Suprapubic skin (tissue), 4 donors: ENCODE data around the gene S1PR4. TPM values are rescaled to one million over a fixed set of nuclear protein-coding genes. Genes with fewer than 3 reads are reported as not detected.

Source experiments
- DNase-seq, 2 donors: peaks; one replicate each; pipeline ENCODE4 v3.0.0-alpha.2; 2019; ENCODE audit warnings: low spot score in 2 of 2
- H3K27ac ChIP-seq: fragments of 200-600 bp; sonication (generic); one replicate; pipeline ENCODE4 v1.5.1; 2019
- H3K27me3 ChIP-seq: fragments of 200-600 bp; sonication (generic); one replicate; pipeline ENCODE4 v1.5.1; 2019
- H3K36me3 ChIP-seq: fragments of 200-600 bp; sonication (generic); one replicate; pipeline ENCODE4 v1.5.1; 2019
- H3K4me1 ChIP-seq: fragments of 200-600 bp; sonication (generic); one replicate; pipeline ENCODE4 v1.5.1; 2019
- H3K4me3 ChIP-seq: fragments of 200-600 bp; sonication (generic); one replicate; pipeline ENCODE4 v1.5.1; 2019; ENCODE audit warnings: mild to moderate bottlenecking
- H3K9me3 ChIP-seq: fragments of 200-600 bp; sonication (generic); one replicate; pipeline ENCODE4 v1.5.1; 2019
- EP300 ChIP-seq: sonication (generic); formaldehyde crosslinking; IDR thresholded peaks from one replicate; pipeline ENCODE4 v1.6.1; 2017; ENCODE audit warnings: antibody characterized with exemption
- POLR2A ChIP-seq, 2 donors: fragments of 450-650 bp; IDR thresholded peaks; one replicate each; pipeline ENCODE4 v1.6.1; 2017; ENCODE audit warnings: antibody characterized with exemption in 2 of 2, mild to moderate bottlenecking in 2 of 2, moderate library complexity in 2 of 2
- POLR2AphosphoS5 ChIP-seq, 3 donors: sonication (generic); formaldehyde crosslinking; IDR thresholded peaks; one replicate each; pipeline ENCODE4 v1.6.1; 2017; ENCODE audit warnings: antibody characterized with exemption in 3 of 3
- WGBS: methylation state at CpG from one replicate; pipeline ENCODE4 v1.1.5; 2018; 5-methylcytosine and 5-hydroxymethylcytosine counted together
- total RNA-seq, 4 donors: library from RNA; depleted of rRNA; stranded (reverse); fragments of >200 nt; gene quantifications; one replicate each; pipeline ENCODE4 v1.1.0, GENCODE V29; 2016
- TF ChIP-seq, protein P1 (sequence below), 2 donors: fragments of 200-600 bp in 1 of 2; fragments of 450-650 bp in 1 of 2; sonication (generic) in 1 of 2; IDR thresholded peaks; one replicate each; pipeline ENCODE4 v1.5.1; 2016 to 2019; ENCODE audit warnings: antibody characterized with exemption in 2 of 2, mild to moderate bottlenecking in 1 of 2, moderate library complexity in 1 of 2

The S1PR4 gene, protein sequence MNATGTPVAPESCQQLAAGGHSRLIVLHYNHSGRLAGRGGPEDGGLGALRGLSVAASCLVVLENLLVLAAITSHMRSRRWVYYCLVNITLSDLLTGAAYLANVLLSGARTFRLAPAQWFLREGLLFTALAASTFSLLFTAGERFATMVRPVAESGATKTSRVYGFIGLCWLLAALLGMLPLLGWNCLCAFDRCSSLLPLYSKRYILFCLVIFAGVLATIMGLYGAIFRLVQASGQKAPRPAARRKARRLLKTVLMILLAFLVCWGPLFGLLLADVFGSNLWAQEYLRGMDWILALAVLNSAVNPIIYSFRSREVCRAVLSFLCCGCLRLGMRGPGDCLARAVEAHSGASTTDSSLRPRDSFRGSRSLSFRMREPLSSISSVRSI
- 1 to 10 TPM in 3 of 4 donors, under 1 TPM in 1; 0.42 to 2.5 (median 1.9) TPM for total RNA-seq

DNA sequence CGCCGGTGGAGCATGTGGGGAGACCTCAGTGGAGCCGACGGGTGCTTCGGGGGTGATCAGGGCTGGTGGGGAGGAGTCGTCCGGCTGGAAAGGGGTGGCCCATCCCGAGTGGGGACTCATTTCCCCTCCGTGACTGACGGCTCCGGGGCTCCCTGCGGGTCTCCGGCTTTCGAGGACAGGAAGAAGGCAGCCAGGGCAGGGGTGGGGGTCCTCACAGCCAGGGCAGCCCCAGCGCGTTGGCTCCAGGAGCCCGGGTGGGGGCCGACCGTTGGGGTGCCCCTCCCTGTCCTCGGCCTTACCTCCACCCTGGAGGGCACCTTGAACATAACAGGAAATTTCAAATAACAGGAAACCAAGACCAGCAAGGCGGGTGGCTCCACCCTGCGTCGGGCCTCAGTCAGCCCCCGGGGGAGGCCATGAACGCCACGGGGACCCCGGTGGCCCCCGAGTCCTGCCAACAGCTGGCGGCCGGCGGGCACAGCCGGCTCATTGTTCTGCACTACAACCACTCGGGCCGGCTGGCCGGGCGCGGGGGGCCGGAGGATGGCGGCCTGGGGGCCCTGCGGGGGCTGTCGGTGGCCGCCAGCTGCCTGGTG is at the start of gene S1PR4:
S1PR4 (plus strand) TSS at position 393 of the 596 bp plus-strand sequence; CDS start at position 417, 24 bp downstream.
- WGBS = 74% methylated on average over 13 of the region's 42 CpGs
- H3K9me3 ChIP-seq = no peaks in the 10 kb centered on the region
- H3K27ac ChIP-seq = no peak within 1 kb of the TSS
- no peak for TF ChIP-seq POLR2A (IDR thresholded peaks at IDR 0.05)
- TF ChIP-seq, protein P1, sequence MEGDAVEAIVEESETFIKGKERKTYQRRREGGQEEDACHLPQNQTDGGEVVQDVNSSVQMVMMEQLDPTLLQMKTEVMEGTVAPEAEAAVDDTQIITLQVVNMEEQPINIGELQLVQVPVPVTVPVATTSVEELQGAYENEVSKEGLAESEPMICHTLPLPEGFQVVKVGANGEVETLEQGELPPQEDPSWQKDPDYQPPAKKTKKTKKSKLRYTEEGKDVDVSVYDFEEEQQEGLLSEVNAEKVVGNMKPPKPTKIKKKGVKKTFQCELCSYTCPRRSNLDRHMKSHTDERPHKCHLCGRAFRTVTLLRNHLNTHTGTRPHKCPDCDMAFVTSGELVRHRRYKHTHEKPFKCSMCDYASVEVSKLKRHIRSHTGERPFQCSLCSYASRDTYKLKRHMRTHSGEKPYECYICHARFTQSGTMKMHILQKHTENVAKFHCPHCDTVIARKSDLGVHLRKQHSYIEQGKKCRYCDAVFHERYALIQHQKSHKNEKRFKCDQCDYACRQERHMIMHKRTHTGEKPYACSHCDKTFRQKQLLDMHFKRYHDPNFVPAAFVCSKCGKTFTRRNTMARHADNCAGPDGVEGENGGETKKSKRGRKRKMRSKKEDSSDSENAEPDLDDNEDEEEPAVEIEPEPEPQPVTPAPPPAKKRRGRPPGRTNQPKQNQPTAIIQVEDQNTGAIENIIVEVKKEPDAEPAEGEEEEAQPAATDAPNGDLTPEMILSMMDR (IDR thresholded peaks at IDR 0.05) = no peak
- no peak for TF ChIP-seq POLR2AphosphoS5 (IDR thresholded peaks at IDR 0.05)
- TF ChIP-seq EP300 = no peak
- no peaks in the 10 kb centered on the region for H3K27me3 ChIP-seq
- H3K4me3 ChIP-seq = peak within 1 kb of the TSS; percentile 14
- peaks cover 16% of the 10 kb centered on the region for H3K4me1 ChIP-seq
- no peaks in the 10 kb centered on the region for H3K36me3 ChIP-seq
- DNase-seq = peak in 1 of 2 donors; percentile 78

DNA sequence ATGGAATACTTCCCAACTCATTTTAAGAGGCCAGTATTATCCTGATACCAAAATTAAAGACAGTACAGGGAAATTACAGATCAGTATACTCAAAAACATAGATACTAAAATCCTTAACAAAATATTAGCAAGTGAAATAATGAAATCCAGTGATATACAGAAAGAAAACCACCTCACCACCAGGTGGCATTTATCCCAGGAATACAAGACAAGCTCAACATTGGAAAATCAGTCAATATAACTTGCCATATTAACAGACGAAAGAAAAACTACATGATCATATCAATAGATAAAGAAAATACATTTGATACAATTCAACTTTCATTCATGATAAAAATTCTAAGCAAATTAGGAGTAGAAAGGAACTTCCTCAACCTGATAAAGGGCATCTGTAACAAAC is 49.5 kb upstream of the S1PR4 start:
- Histone ChIP-seq H3K36me3 (no peaks in the 10 kb centered on the region), H3K4me3 (no peak overlapping the region), H3K27me3 (no peaks in the 10 kb centered on the region), H3K27ac (no peak overlapping the region), H3K4me1 (peaks cover 17% of the 10 kb centered on the region), H3K9me3 (no peaks in the 10 kb centered on the region)
- 21% methylated on average over 1 of the region's 1 CpG for WGBS
- no peak for TF ChIP-seq EP300
- TF ChIP-seq, protein P1 (IDR thresholded peaks at IDR 0.05) = peak; percentile 26 to 38
- no peak for DNase-seq

DNA sequence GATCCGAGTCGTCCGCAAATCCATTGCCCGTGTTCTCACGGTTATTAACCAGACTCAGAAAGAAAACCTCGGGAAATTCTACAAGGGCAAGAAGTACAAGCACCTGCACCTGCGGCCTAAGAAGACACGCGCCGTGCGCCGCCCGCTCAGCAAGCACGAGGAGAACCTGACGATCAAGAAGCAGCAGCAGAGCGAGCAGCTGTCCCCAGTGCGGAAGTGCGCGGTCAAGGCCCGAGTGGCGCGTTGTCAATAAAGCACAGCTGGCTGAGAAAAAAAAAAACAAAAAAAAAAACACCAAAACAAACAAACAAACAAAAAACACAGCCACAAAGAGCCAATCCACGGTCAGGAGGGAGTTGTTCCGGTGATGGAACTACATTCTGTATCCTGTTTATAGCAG is 47.4 kb upstream of the S1PR4 start:
- Histone ChIP-seq H3K36me3 (no peaks in the 10 kb centered on the region), H3K9me3 (no peaks in the 10 kb centered on the region), H3K4me1 (peaks cover 17% of the 10 kb centered on the region), H3K27ac (no peak overlapping the region), H3K27me3 (no peaks in the 10 kb centered on the region), H3K4me3 (no peak overlapping the region)
- TF ChIP-seq POLR2A (IDR thresholded peaks at IDR 0.05) (no peak), POLR2AphosphoS5 (IDR thresholded peaks at IDR 0.05) (no peak)
- no peak for DNase-seq
- WGBS = 96% methylated on average over 24 of the region's 24 CpGs

DNA sequence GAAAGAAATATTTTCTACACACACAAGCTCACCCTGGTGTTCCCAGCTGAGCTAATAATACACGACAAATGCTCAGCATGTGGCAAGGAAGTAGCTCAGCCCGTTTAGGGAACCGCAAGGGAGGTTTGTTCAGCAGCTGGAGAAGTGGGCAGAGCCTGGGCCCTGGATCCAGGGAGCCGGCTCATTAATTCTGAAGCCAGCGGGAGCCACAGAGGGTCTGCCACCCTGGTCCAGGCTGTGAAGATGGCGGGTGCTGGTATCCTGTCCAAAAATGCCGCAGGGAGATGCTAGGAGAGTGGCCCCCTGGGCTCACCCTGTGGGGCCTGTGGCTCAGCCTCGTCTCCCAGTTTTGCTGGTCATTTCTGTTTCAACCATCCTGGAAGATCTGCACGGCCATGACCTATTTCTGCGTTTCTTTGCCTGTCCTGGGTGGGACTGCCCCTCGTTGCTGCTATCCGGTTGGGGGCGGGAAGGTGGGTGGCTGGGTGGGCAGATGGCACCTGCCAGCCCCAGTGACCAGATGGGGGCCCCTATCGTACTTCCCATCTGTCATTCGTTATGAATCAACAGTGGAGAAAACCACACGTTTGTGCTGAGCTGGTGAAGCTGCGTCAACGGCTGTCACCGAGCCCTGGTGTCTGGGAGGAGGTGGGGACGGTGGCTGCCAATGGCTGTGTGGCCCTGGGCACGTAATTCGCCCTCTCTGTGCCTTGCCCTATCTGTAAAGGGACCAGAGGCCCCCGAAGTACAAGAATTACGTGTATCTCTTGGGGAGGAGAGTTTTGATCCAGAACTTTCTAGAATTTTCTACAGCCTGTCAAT is 45.4 kb upstream of the S1PR4 start:
- 39% methylated on average over 9 of the region's 24 CpGs for WGBS
- DNase-seq = peak in 1 of 2 donors; percentile 69
- H3K27me3 ChIP-seq = no peaks in the 10 kb centered on the region

DNA sequence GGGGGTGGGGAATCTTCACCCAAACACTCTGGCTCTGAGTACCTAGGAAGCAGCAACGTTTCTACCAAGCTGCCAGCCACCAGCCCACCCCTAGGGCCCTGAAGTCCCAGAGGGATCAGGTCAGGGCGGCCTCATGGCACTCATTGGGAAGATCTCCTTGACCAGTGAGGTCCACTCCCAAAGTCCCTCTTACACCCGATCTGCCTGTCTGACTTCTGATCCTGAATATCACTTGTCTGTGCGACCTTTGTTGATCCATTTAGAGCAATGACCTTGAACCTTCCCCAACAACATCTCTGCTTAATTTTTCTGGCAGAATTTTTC is 44.8 kb upstream of the S1PR4 start:
- DNase-seq = no peak
- Histone ChIP-seq H3K9me3 (no peaks in the 10 kb centered on the region), H3K36me3 (no peaks in the 10 kb centered on the region), H3K27ac (peak overlapping the region; percentile 68), H3K4me1 (peaks cover 24% of the 10 kb centered on the region), H3K27me3 (no peaks in the 10 kb centered on the region), H3K4me3 (no peak overlapping the region)
- TF ChIP-seq, protein P1 (IDR thresholded peaks at IDR 0.05) = no peak
- no peak for TF ChIP-seq POLR2A (IDR thresholded peaks at IDR 0.05)
- TF ChIP-seq POLR2AphosphoS5 (IDR thresholded peaks at IDR 0.05) = no peak
- no peak for TF ChIP-seq EP300
- 70% methylated on average over 4 of the region's 4 CpGs for WGBS

More for the DNA sequence above, 45.4 kb upstream of the S1PR4 start:
- Histone ChIP-seq H3K4me1 (peaks cover 24% of the 10 kb centered on the region), H3K4me3 (peak overlapping the region; percentile 3), H3K27ac (peak overlapping the region; percentile 68), H3K9me3 (no peaks in the 10 kb centered on the region), H3K36me3 (no peaks in the 10 kb centered on the region)
- TF ChIP-seq POLR2A (IDR thresholded peaks at IDR 0.05) (no peak), POLR2AphosphoS5 (IDR thresholded peaks at IDR 0.05) (no peak), EP300 (no peak)
- TF ChIP-seq, protein P1 (IDR thresholded peaks at IDR 0.05) = no peak
